Measurements from ENCODE around the gene PRM1.

PRM1 gene

GRCh38 chr16:11248133-11248532 lies 33.0 kb downstream of the PRM1 start:
- no peak overlapping the region for H4K91ac ChIP-seq (ENCODE audit: low read depth, low read length, poor library complexity)
- peaks cover 0 to 7% of the 10 kb centered on the region in 2 donors for H3K36me3 ChIP-seq (replicated peaks in 1 of 2; ENCODE audit: control insufficient read depth in 2 of 2, insufficient read depth in 2 of 2, low read length in 2 of 2)
- H3K27me3 ChIP-seq (ENCODE audit: control insufficient read depth in 3 of 3, insufficient read depth in 3 of 3, low read depth in 1 of 3, low read length in 3 of 3): peaks cover 0 to 3% (median 0%) of the 10 kb centered on the region in 3 experiments
- H2BK12ac ChIP-seq (ENCODE audit: low read length): no peak overlapping the region
- no peak overlapping the region for H4K8ac ChIP-seq (ENCODE audit: low read depth, low read length)
- H3K4ac ChIP-seq (ENCODE audit: low read length): no peak overlapping the region
- no peak overlapping the region for H3K4me3 ChIP-seq (ENCODE audit: low read length in 2 of 2)
- no peaks in the 10 kb centered on the region for H3K9me3 ChIP-seq (replicated peaks in 1 of 2; ENCODE audit: control insufficient read depth in 2 of 2, insufficient read depth in 1 of 2, low read depth in 1 of 2, low read length in 2 of 2)
- no peak for DNase-seq (ENCODE audit: low spot score)
- H2BK120ac ChIP-seq (ENCODE audit: low read depth, low read length): no peak overlapping the region
- no peak overlapping the region for H3K4me2 ChIP-seq (ENCODE audit: insufficient read depth, low read length, poor library complexity, severe bottlenecking)
- H3K14ac ChIP-seq (ENCODE audit: low read length): no peak overlapping the region
- H2AFZ ChIP-seq (ENCODE audit: low read length): no peak overlapping the region
- H2AK5ac ChIP-seq (ENCODE audit: low read depth, low read length): no peak overlapping the region
- no peak overlapping the region for H3K23ac ChIP-seq (ENCODE audit: low read depth, low read length, poor library complexity)
- H2BK15ac ChIP-seq (ENCODE audit: low read length): no peak overlapping the region
- no CpG with 5 or more reads among the region's 8 CpGs for WGBS, 2 donors (ENCODE audit: extremely low coverage in 2 of 2, insufficient read length in 2 of 2, insufficient replicate concordance in 1 of 2)
- no peaks in the 10 kb centered on the region for H3K4me1 ChIP-seq (ENCODE audit: control insufficient read depth in 2 of 2, insufficient read depth in 1 of 2, low read depth in 1 of 2, low read length in 2 of 2)
- no peak overlapping the region for H3K27ac ChIP-seq (replicated peaks; ENCODE audit: low read length)
- no peak overlapping the region for H3K9ac ChIP-seq (ENCODE audit: low read depth, low read length, poor library complexity)
- H3K79me1 ChIP-seq (ENCODE audit: low read depth, low read length): no peaks in the 10 kb centered on the region
- H2BK5ac ChIP-seq (ENCODE audit: low read length): no peak overlapping the region
- no peak overlapping the region for H3K18ac ChIP-seq (ENCODE audit: low read length)

GRCh38 chr16:11245988-11246387 lies 35.1 kb downstream of the PRM1 start:
- Histone ChIP-seq H2AFZ (ENCODE audit: low read length) (no peak overlapping the region), H3K23ac (ENCODE audit: low read depth, low read length, poor library complexity) (no peak overlapping the region), H3K9ac (ENCODE audit: low read depth, low read length, poor library complexity) (no peak overlapping the region), H2AK5ac (ENCODE audit: low read depth, low read length) (no peak overlapping the region), H2BK120ac (ENCODE audit: low read depth, low read length) (no peak overlapping the region), H3K4ac (ENCODE audit: low read length) (no peak overlapping the region), H3K18ac (ENCODE audit: low read length) (no peak overlapping the region), H4K91ac (ENCODE audit: low read depth, low read length, poor library complexity) (no peak overlapping the region), H3K27me3 (ENCODE audit: control insufficient read depth in 3 of 3, insufficient read depth in 3 of 3, low read depth in 1 of 3, low read length in 3 of 3) (peaks cover 0 to 3% (median 0%) of the 10 kb centered on the region in 3 experiments), H3K79me1 (ENCODE audit: low read depth, low read length) (no peaks in the 10 kb centered on the region), H3K4me3 (ENCODE audit: low read length in 2 of 2) (no peak overlapping the region), H2BK5ac (ENCODE audit: low read length) (no peak overlapping the region), H2BK12ac (ENCODE audit: low read length) (no peak overlapping the region), H3K14ac (ENCODE audit: low read length) (no peak overlapping the region), H3K4me1 (ENCODE audit: control insufficient read depth in 2 of 2, insufficient read depth in 1 of 2, low read depth in 1 of 2, low read length in 2 of 2) (no peaks in the 10 kb centered on the region), H3K4me2 (ENCODE audit: insufficient read depth, low read length, poor library complexity, severe bottlenecking) (no peak overlapping the region), H3K9me3 (replicated peaks in 1 of 2; ENCODE audit: control insufficient read depth in 2 of 2, insufficient read depth in 1 of 2, low read depth in 1 of 2, low read length in 2 of 2) (no peaks in the 10 kb centered on the region), H2BK15ac (ENCODE audit: low read length) (no peak overlapping the region), H3K27ac (replicated peaks; ENCODE audit: low read length) (no peak overlapping the region), H4K8ac (ENCODE audit: low read depth, low read length) (no peak overlapping the region), H3K36me3 (replicated peaks in 1 of 2; ENCODE audit: control insufficient read depth in 2 of 2, insufficient read depth in 2 of 2, low read length in 2 of 2) (no peaks in the 10 kb centered on the region)
- no peak for DNase-seq (ENCODE audit: low spot score)

GRCh38 chr16:11245222-11245737 lies 35.9 kb downstream of the PRM1 start:
- H3K27ac ChIP-seq (replicated peaks; ENCODE audit: low read length): no peak overlapping the region
- H3K9me3 ChIP-seq (replicated peaks in 1 of 2; ENCODE audit: control insufficient read depth in 2 of 2, insufficient read depth in 1 of 2, low read depth in 1 of 2, low read length in 2 of 2): no peaks in the 10 kb centered on the region
- H2AFZ ChIP-seq (ENCODE audit: low read length): no peak overlapping the region
- H4K91ac ChIP-seq (ENCODE audit: low read depth, low read length, poor library complexity): no peak overlapping the region
- WGBS, 2 donors (ENCODE audit: extremely low coverage in 2 of 2, insufficient read length in 2 of 2, insufficient replicate concordance in 1 of 2): no CpG with 5 or more reads among the region's 5 CpGs
- H2AK5ac ChIP-seq (ENCODE audit: low read depth, low read length): no peak overlapping the region
- H3K18ac ChIP-seq (ENCODE audit: low read length): no peak overlapping the region
- no peak overlapping the region for H2BK15ac ChIP-seq (ENCODE audit: low read length)
- H3K14ac ChIP-seq (ENCODE audit: low read length): no peak overlapping the region
- no peak for DNase-seq (ENCODE audit: low spot score)
- H3K4me2 ChIP-seq (ENCODE audit: insufficient read depth, low read length, poor library complexity, severe bottlenecking): no peak overlapping the region
- no peak overlapping the region for H3K4me3 ChIP-seq (ENCODE audit: low read length in 2 of 2)
- H2BK12ac ChIP-seq (ENCODE audit: low read length): no peak overlapping the region
- no peak overlapping the region for H3K23ac ChIP-seq (ENCODE audit: low read depth, low read length, poor library complexity)
- no peaks in the 10 kb centered on the region for H3K36me3 ChIP-seq (replicated peaks in 1 of 2; ENCODE audit: control insufficient read depth in 2 of 2, insufficient read depth in 2 of 2, low read length in 2 of 2)
- H3K9ac ChIP-seq (ENCODE audit: low read depth, low read length, poor library complexity): no peak overlapping the region
- no peaks in the 10 kb centered on the region for H3K79me1 ChIP-seq (ENCODE audit: low read depth, low read length)
- H3K4ac ChIP-seq (ENCODE audit: low read length): no peak overlapping the region
- H2BK5ac ChIP-seq (ENCODE audit: low read length): no peak overlapping the region
- peaks cover 0 to 3% (median 0%) of the 10 kb centered on the region in 3 experiments for H3K27me3 ChIP-seq (ENCODE audit: control insufficient read depth in 3 of 3, insufficient read depth in 3 of 3, low read depth in 1 of 3, low read length in 3 of 3)
- no peaks in the 10 kb centered on the region for H3K4me1 ChIP-seq (ENCODE audit: control insufficient read depth in 2 of 2, insufficient read depth in 1 of 2, low read depth in 1 of 2, low read length in 2 of 2)
- no peak overlapping the region for H2BK120ac ChIP-seq (ENCODE audit: low read depth, low read length)
- no peak overlapping the region for H4K8ac ChIP-seq (ENCODE audit: low read depth, low read length)

- Histone ChIP-seq H2BK12ac (ENCODE audit: low read length) (no peak overlapping the region), H2BK120ac (ENCODE audit: low read depth, low read length) (no peak overlapping the region), H3K79me1 (ENCODE audit: low read depth, low read length) (no peaks in the 10 kb centered on the region), H2AFZ (ENCODE audit: low read length) (no peak overlapping the region), H3K4me3 (ENCODE audit: low read length in 2 of 2) (no peak overlapping the region), H3K27ac (replicated peaks; ENCODE audit: low read length) (no peak overlapping the region), H3K36me3 (replicated peaks in 1 of 2; ENCODE audit: control insufficient read depth in 2 of 2, insufficient read depth in 2 of 2, low read length in 2 of 2) (no peaks in the 10 kb centered on the region), H3K18ac (ENCODE audit: low read length) (no peak overlapping the region), H2AK5ac (ENCODE audit: low read depth, low read length) (no peak overlapping the region), H3K4ac (ENCODE audit: low read length) (no peak overlapping the region), H3K4me1 (ENCODE audit: control insufficient read depth in 2 of 2, insufficient read depth in 1 of 2, low read depth in 1 of 2, low read length in 2 of 2) (no peaks in the 10 kb centered on the region), H2BK15ac (ENCODE audit: low read length) (no peak overlapping the region), H3K27me3 (ENCODE audit: control insufficient read depth in 3 of 3, insufficient read depth in 3 of 3, low read depth in 1 of 3, low read length in 3 of 3) (peaks cover 0 to 3% (median 0%) of the 10 kb centered on the region in 3 experiments), H3K9me3 (replicated peaks in 1 of 2; ENCODE audit: control insufficient read depth in 2 of 2, insufficient read depth in 1 of 2, low read depth in 1 of 2, low read length in 2 of 2) (no peaks in the 10 kb centered on the region), H3K4me2 (ENCODE audit: insufficient read depth, low read length, poor library complexity, severe bottlenecking) (no peak overlapping the region), H3K23ac (ENCODE audit: low read depth, low read length, poor library complexity) (no peak overlapping the region), H2BK5ac (ENCODE audit: low read length) (no peak overlapping the region), H4K8ac (ENCODE audit: low read depth, low read length) (no peak overlapping the region), H4K91ac (ENCODE audit: low read depth, low read length, poor library complexity) (no peak overlapping the region), H3K9ac (ENCODE audit: low read depth, low read length, poor library complexity) (no peak overlapping the region), H3K14ac (ENCODE audit: low read length) (no peak overlapping the region)
- no peak for DNase-seq (ENCODE audit: low spot score)
- no CpG with 5 or more reads among the region's 12 CpGs for WGBS, 2 donors (ENCODE audit: extremely low coverage in 2 of 2, insufficient read length in 2 of 2, insufficient replicate concordance in 1 of 2)
These were observed 38.5 kb downstream of the PRM1 start for GRCh38 chr16:11242658-11243057.

All from neuronal stem cell (in vitro differentiated cells).